ENCODE results near the gene SCAND1. TPM values are rescaled to one million over a fixed set of nuclear protein-coding genes. Genes with fewer than 3 reads are reported as not detected.
A peak's percentile ranks its signal among the peaks of the same experiment; 100 is the strongest.

SCAND1 gene
- total and polyA plus RNA-seq, 9 of the 15 experiments (the other 6 are each of a cell fraction or from before 2014, with no cell fraction given) = 0.08 to 94.0 (median 5.8) TPM

GRCh38 chr20:35952480-35953386 lies 1.6 kb downstream of the SCAND1 start:
- CTCF ChIA-PET (ENCODE audit: low intra/inter-chr PET ratio) = interaction anchor here (0.5 to 1.1 kb wide), 2 partner anchors 186 to 496 kb away, joined by 3 to 4 read pairs; no protein-coding TSS in a partner anchor
- peaks cover 32% of the 10 kb centered on the region for H3K79me2 ChIP-seq (ENCODE audit: control insufficient read depth, insufficient read depth, low read length)
- no peaks in the 10 kb centered on the region for H3K27me3 ChIP-seq (ENCODE audit: control insufficient read depth in 2 of 2, insufficient read depth in 2 of 2, low read length in 2 of 2)
- BruUV-seq (replicated peaks) = no TSS peak
- peak overlapping the region; percentile 90 for H3K4me2 ChIP-seq (ENCODE audit: insufficient read depth, low read length)
- no peaks in the 10 kb centered on the region for H3K9me3 ChIP-seq (replicated peaks; ENCODE audit: control insufficient read depth, insufficient read depth, low read depth, low read length)
- intact Hi-C loops (cut with micrococcal nuclease) (loop anchor here (5.0 kb wide), 1 partner anchor 50 kb away; no protein-coding TSS in a partner anchor), in situ Hi-C loops (cut with MboI) (no loop called here)
- ATAC-seq (no peak), DNase-seq (ENCODE audit: extremely low read depth in 1 of 4, low spot score in 3 of 4) (peak in 3 of 4 experiments; percentile 22 to 48 (median 45)), FAIRE-seq (peak; percentile 19)
- no peaks in the 10 kb centered on the region for H3K9me1 ChIP-seq (ENCODE audit: control insufficient read depth, insufficient read depth, low read length)
- H3K4me3 ChIP-seq = peak overlapping the region; percentile 95
- H3K4me1 ChIP-seq (replicated peaks in 1 of 2; ENCODE audit: control insufficient read depth in 2 of 2, insufficient read depth in 2 of 2, low read length in 2 of 2) = peaks cover 9 to 16% of the 10 kb centered on the region in 2 experiments; a peak in 4 of 5 replicates
- H3K9ac ChIP-seq (ENCODE audit: insufficient read depth in 1 of 2, low read depth in 2 of 2, low read length in 2 of 2) = peak overlapping the region; percentile 98 to 100
- POLR2A ChIA-PET = interaction anchor here (0.6 to 3.7 kb wide), 18 partner anchors 10 to 365 kb away, joined by 3 to 55 read pairs (median 4); partner anchors contain the start of gene RBM39
- no peak overlapping the region for H2AFZ ChIP-seq (ENCODE audit: low read depth, low read length)
- H4K20me1 ChIP-seq (replicated peaks; ENCODE audit: control insufficient read depth, insufficient read depth, low read length) = 0 out of 2 replicates have a peak, but pooled peaks cover 3% of the 10 kb centered on the region
- WGBS (ENCODE audit: insufficient coverage, low coverage, missing lambda C conversion rate) = 25% methylated on average over 6 of the region's 6 CpGs
- peak overlapping the region; percentile 98 for H3K27ac ChIP-seq (ENCODE audit: extremely low read depth, low read depth, low read length)
- H3K36me3 ChIP-seq (ENCODE audit: control insufficient read depth, insufficient read depth, low read length) = peaks cover 28% of the 10 kb centered on the region
- 0 out of 2 replicates have a peak, but pooled peaks have one; percentile 23 for TF ChIP-seq ZBTB9 (CRISPR knock-in tag; IDR thresholded peaks at IDR 0.05)
- TF ChIP-seq NCOA6 (IDR thresholded peaks at IDR 0.05) = no peak
- TF ChIP-seq POLR2AphosphoS2 (IDR thresholded peaks at IDR 0.05; ENCODE audit: low read length) = peak; percentile 59; the same call in 1 of the 2 replicates
- peak; percentile 6 for TF ChIP-seq TAF1 (IDR thresholded peaks at IDR 0.05; ENCODE audit: control insufficient read depth, extremely low read depth, insufficient read depth, low read length, severe bottlenecking)
- no peak for TF ChIP-seq DEAF1 (CRISPR knock-in tag; IDR thresholded peaks at IDR 0.05)
- TF ChIP-seq GTF3C2 (IDR thresholded peaks at IDR 0.05; ENCODE audit: borderline replicate concordance, extremely low read depth, insufficient read length) = no peak
- 0 out of 4 replicates have a peak, but pooled peaks of 1 of the 2 experiments have one; percentile 15 for TF ChIP-seq RAD21 (CRISPR knock-in tag; conservative IDR thresholded peaks at IDR 0.05 in 1 of 2, IDR thresholded peaks at IDR 0.05 in 1 of 2)
- peak; percentile 29 for TF ChIP-seq KDM5B (IDR thresholded peaks at IDR 0.05; ENCODE audit: insufficient replicate concordance, low read depth, low read length)
- TF ChIP-seq SUPT5H (IDR thresholded peaks at IDR 0.05) = peak; percentile 13; the same call in 1 of the 2 replicates
- peak; percentile 71 for TF ChIP-seq HMBOX1 (IDR thresholded peaks at IDR 0.05)
- TF ChIP-seq SP2 (IDR thresholded peaks at IDR 0.05; ENCODE audit: extremely low read depth, low read depth, low read length, poor library complexity, severe bottlenecking) = no peak
- TF ChIP-seq PHF21A (IDR thresholded peaks at IDR 0.05; ENCODE audit: borderline replicate concordance, low read depth) = no peak

All from K562 (cell line).